GM18520 (cell line): ENCODE data around the gene PTRHD1.
A peak's percentile ranks its signal among the peaks of the same experiment; 100 is the strongest.

Experiments used
- ATAC-seq: cut with Tn5 transposase; IDR thresholded peaks from one replicate; pipeline ENCODE4 v1.9.1; 2021; ENCODE audit not compliant: unreplicated experiment

Gene PTRHD1

DNA sequence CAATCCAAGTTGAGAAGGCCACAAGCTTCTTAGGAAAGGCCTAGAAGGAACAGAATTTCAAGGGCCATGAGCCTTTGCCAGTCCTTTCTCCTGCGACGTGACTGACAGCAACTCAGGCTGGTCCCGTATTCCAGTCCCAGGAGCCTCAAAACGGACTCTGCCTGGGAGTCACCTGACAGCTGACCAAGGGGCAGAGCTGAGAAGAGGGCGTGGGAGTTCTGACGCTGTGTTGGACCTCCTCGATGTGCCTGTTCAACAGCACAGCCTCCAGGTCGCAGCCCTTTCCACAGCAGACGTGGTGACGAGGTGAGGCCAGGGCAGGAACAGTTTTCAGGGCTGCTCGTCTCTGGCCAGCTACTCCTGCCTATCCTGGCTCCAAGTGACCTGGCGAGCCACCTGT is 37.6 kb upstream of the PTRHD1 start:
- no peak for ATAC-seq

DNA sequence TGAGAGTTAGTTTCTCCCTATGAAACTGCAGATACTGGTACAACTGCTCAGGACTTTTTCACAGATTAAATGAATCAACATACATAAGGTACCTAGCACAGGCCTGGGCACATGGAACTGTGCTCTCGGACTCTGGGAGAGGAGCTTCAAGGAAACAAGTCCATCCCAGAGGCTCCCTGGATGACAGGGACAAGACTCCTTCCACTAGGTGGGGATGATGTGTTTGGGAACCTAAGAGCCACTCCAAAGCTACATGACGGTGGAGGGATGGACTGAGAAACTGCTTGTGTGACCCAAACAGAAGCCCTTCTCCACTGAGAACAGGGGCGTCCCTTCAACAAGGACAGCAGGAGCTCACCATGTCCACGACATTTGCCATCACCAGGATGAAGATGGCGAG is 37.2 kb upstream of the PTRHD1 start:
- ATAC-seq = no peak

DNA sequence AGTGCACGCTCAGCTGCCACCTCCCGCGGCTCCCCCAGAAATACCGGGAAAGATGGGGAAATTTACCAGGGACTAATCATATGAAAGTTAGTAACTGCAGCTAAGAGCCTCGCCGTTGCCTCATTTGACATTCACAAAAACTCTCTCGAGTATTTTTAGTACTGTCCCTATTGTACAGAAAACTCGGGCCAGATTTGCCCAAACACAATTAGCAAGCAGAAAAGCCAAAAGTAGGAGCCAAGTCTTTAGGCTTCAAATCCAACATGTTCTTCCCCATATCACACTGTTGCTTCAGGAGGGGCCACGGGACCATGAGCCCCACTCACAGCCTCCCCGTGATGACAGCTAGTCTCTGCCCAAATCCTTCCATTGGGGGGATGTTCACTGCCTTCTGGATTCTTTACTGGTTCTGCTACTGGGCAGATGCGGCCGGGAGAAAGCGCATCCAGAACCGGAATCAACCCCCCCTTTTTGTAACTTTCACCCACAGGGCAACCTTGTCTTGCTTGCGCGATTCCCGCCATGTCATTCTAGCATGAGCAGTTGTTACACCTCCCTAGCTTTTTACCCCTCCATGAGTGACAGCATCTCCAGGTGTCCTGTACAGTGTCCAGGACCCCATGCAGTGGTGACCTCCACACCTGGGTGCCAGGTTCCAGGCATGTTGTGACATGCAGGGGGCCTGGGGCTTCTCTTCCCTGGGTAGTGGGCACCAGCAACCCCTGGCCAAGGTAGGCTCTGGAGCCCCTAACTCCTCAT is 35.2 kb upstream of the PTRHD1 start:
- no peak for ATAC-seq

DNA sequence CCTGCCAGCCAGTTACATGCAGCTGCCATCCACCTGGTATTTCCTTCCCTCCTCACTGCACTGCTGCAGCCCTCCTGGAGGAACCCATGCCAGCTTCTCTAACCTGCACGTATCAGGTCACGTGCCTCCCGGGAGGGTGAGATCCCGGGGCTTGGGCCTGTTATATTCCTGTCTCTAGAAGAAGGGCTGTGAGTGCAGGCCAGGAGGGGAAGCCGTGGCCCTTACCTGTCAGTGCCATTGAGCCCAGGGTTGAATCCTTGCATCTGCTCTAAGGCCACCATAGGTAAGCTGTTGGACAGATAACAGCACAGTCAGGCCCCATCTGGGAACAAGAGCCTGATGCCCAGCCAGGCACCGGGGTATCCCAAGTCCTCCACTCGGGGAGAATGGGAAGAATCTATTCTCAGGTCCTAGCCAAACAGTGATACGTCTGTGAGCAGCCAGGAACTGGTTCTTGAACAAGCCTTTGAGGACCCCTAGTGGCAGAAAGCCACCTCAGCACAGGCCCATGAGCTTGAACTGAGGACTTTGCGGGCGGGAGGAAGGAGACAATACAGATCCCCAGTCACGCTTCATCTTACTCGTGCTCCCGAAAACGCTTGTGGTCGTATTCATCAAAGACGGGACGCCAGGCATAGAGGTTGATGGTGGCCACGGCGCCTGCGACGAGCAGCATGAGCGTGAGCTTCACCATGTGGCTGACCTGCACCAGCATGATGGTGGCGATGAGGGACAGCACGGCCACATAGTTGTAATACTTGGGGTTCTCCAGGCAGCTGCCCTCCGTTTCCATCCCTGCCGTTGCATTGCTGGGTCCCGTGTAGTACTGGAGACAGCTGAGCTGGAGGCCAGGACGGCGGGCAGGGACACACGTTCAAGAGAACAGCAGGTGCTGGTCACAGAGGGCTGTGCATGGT is 34.4 kb upstream of the PTRHD1 start:
- ATAC-seq = peak; percentile 52

DNA sequence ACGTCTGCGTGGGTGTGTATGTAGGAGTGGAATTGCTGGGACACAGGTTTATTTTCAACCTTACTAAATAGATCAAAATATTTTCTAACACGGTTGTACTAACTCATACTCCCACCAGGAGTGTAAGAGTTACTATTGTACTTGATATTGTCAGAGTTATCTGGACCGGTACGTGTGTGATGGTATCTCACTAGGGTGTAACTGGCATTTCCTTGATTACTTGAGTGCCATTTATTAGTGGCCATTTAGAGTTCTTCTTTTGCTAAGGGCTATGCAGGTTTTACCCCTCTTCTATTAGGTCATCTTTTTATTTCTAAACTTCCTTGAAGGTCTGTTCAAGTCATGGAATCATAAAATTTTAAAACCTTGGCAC is 33.6 kb upstream of the PTRHD1 start:
- ATAC-seq = no peak

DNA sequence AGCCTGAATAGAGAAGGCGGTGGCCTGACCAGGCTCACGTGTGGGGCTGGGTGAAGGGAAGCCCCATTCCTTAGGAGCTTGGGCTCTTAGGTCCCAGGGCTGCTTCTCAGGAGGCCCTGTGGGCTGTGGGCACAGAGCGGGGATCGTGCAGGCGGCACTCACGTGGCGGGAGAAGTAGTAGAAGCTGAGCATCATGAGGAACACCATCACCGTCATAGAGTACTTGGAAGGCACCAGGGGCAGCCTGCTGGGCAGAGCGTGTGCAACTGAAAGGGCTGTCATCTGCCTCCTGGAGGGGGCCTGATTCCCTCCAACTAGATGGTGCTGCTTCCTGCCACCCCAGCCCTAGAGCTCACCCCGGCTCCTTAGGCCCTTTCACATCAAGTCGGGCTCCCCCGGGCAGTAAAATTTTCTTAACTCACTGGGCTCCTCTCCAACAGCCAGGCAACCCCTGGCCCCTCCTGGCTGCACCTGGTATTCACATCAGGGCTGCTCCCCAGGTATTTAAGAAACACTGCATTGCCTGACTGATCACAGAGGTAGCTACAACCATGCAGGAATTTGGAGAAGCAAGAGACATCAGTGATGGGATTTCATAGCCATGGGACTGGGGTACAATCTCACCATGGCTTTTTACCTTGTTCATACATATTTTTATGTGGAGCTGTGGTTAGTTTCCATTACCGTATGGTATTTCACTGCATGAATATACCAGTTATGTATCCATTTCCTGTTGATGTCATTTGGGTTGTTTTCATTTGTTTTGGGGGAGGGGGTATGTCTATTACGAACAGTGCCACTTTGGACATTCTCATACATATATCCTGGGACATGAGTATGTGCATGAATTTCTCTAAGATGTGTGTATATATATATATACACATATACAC is 32.9 kb upstream of the PTRHD1 start:
- ATAC-seq = no peak

DNA sequence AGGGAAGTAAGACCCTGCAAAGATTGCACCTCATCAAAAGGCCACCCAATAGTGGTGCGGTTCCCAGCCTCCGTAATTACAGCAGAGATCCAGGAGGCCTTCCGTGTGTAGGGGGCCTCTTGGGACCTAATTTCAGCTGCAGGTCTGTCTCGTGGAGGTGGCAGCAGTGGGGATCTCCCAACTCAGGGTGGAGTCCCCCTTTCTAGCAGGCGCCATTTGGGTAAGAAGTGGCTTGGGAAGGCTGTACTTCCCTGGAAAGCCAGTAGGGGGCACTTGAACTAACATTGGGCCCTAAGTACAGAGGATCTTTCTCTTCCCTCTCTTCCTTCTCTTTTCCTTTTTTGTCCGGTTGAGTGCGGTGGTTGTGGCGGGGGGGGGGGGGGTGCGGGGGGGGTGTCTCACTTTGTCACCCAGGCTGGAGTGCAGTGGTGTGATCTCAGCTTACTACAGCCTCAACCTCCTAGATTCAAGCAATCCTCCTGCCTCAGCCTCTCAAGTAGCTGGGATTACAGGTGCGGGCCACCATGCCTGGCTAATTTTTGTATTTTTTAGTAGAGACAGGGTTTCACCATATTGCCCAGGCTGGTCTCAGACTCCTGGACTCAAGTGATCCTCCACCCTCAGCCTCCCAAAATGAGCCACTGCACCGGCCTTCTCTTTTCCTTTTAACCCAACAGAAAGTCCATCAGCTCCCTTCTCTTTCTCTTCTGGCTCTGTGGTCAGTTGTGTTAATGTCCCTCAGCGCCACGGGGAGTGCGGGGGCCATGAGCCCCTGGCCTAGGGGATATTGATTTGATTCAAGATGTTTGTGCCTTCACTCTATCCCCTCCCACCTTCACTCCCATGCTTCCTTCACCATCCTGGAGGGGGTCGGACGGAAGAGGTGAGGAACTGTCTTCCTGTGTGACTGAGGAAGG is 32.0 kb upstream of the PTRHD1 start:
- ATAC-seq = no peak

DNA sequence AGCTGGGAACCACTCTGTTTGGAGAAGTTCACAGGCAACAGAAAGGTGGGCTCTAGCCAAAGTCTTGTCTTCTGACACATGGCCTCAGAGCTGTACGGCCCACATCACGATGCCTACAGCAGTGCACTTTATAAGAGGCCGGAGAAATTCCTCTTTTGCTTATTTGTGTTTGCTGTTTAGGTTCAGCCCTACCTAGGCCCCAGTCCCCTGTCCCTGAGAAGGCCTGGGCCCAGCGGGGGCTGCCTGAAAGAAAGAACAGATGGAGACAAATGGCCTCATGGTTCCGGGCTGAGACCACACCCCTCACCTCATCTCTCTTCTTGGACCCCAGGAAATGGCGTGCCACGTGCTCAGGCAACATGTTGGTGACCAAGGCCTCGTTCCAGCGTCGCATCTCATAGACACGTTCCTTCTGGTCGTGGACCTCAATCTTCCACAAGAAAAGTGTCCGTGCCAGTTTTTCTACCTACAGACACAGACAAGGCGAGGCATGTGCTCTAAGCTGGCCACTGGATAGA is 30.9 kb upstream of the PTRHD1 start:
- ATAC-seq = no peak

DNA sequence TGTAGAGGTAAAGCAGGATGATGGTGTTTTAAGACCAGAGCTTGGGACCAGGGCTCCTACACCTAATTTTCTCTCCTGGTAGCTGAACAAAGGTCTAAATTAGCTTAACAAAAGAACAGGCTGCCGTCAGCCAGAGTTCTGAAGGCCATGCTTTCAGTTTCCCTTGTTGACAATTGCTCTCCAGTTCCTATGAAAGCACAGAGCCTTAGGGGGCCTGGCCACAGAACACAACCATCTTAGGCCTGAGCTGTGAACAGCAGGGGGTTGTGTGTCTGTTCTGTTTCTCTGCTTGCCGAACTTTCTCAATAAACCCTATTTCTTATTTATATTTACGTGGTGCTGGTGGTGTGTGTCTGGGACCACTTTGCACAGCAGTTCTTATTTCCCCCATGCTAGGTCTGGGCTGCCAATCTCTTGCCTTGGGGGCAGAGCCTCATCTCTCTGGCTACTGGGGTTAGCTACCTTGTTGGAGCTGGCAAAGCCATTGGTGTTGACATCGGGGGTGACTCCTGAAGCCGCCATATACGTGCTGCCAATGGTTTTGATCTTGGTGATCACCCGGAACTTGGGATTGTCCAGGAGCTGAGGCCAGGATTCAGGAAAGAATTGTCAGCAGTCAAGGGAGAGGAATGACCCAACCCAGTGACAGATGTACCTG is 29.0 kb upstream of the PTRHD1 start:
- no peak for ATAC-seq

DNA sequence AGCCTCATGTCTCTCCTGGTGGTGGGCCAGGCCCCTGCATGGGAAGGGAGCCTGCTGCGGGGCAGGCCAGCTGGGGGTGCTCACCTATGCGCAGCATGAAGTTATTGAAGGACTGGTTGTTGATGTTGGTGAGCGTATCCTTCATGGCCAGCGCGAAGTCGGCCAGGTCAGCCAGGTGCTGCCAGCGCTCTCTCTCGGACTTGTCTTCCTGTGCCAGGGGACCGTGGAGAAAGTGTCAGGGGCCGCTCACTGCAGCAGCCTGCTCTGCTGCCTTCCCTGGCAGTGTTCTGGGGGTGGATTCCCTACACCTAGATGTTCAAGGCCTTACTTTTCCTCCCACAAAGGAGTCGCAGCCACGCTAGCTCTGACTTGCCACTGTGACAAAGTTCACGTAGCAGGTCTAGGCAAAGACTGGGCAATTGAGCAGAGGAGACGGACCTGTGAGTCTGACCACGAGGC is 28.3 kb upstream of the PTRHD1 start:
- no peak for ATAC-seq

DNA sequence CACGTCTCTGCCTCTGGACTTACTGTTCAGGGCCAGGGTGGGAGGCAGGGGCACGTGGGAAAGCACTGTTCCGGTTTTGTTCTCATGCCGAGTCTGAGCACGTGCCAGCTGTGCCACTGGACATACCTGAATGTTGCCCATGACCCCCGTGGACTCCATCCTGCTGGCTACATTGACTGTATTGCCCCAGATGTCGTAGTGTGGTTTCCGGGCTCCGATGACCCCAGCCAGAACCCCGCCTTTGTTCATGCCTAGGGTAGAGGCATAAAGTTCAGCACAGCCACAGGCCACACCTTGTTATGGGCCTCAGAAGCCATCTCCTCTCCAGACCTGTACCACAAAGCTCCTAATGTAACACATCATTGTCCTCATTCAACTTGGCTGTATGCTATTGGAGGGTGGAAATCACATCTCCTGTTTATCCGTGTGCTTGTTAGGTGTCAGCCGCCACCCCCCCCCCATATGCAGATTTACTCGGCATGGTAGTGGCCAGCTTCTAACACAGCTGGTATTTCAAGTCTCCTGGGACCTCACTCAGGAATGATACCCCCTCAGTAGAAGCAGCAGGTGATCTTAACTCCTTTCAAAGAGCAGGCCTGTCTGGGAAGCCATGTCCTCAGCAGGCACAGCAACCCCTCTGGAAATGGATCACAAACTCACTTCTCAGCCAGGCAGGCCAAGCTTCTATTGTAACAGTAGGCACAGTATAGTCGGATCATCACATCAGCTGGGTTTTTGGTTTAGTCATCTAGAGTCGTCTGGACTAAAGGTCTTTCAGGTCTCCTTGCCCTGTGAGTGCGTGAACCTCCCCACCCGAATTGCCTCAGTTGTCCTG is 27.6 kb upstream of the PTRHD1 start:
- ATAC-seq = no peak

DNA sequence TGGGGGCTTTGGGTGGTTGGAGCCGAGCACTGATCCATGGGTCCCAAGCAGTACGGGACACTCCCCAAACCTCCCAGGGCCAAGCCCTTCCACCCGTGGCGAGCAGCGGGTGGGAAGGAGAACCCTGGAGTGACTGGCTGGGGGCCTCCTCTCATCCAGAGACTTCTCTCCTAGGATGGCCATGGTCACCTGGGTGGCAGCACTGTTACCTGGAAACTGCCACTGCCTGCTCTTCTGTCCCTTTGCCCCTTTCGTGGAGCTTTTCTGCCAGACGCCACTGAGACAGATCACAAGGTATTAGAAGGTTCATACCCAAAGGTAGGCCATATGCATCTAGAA is 27.0 kb upstream of the PTRHD1 start:
- no peak for ATAC-seq

DNA sequence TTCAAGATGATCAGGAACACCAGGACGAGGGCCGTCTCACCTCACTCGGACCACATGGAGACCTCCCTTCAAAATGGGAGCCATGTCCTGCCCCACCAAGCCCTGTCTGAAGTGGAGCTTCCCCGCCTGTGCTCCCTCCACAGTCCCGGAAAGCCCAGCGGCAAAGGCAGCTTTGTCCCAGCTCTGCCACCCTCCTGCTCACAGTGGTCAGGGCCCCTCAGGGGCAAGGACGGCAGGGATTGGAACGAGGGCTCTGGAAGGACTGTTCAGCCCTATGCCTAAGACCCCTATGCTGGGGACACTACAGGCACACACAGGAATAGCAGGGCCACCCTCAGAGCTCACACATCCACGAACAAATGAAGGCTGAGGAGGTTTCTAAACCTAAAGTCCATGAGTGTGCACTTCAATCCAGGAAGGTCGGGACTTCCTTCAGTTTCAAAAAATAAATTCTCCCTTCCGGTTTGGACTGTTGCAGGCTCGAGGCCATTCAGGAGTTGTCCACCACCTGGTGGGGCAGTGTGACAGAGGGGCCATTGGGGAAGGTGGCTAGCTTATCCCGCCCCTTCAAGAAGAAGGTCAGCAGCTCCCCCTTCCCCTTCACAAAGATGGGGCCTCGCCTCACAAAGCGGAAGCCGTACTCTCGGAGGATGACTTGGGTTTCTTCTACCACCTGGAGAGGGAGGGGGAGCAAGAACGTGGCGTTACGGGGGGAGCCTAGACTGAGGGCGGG is 26.4 kb upstream of the PTRHD1 start:
- no peak for ATAC-seq

DNA sequence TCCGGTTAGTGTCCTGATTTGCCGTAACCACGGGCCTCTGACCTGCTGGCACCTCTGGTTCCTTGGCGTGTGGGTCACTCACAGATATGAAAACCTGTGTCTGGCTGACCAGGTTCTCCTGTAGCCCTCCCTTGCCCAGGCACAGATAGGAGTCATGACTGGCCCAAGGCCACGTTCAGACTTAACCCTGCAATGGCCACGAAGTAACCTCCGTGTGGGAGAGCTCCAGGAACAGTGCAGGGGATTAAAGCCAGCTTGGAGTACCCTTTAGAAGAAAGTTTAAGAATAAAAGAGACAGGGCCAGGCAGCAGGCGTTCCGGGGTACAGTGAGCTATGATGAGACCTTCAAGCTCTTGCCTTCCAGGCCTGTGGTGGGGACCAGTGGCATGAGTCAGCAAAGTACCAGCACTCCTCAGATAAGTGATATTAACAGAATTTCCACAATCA is 25.6 kb upstream of the PTRHD1 start:
- no peak for ATAC-seq

DNA sequence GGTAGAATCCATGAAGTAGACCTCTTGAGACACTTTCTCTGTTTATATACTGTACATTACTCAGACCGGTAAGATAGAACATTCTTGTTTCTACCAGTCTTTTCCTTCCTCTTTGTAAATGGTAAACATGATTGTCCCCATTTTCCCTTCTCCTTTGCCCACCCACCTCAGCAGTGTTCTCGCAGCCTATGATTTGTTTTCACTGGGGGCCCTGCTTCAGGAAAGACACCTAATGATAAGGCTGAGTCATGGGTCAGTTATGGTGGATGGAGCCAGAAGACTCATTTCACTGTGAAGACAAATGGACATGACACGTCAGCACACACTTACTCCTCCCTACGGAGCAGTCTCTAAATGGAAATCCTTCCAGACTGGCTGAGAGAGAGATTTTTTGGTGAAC is 23.7 kb upstream of the PTRHD1 start:
- ATAC-seq = no peak

DNA sequence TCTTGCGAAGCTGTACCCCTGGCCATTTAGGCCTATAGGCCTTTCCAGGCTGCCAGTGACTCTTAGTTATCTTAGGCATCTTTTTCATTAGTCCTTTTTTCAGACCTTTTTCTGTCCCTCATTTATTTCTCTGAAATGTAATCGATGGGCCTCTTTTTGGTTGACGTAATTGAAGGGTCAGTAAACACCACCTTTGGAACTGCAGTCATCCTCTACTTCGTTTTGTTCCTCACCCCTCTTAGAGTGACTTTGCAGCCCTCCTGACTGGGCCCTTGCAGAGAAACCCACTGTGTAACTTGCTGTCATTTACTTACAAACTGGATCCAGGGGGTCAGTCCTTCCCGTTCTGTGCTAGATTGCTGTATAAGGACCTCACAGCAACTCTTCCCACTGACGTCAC is 23.2 kb upstream of the PTRHD1 start:
- ATAC-seq = no peak

DNA sequence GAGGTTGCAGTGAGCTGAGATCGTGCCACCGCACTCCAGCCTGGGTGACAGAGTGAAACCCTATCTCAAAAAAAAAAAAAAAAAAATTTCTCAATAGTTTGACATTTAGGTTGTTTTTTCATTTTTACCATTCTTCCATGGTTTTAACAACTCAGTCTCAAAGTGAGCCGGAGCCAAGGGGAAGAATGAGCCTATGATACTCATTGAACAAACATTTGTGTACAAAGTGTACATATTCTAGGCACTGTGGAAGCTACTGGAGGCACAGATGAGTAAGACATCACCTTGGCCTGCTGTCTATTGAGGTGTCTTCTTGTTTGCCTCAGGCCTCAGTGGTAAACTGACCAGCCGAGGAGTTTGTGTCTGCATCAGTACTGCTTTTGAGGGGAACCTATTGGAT is 22.0 kb upstream of the PTRHD1 start:
- no peak for ATAC-seq

DNA sequence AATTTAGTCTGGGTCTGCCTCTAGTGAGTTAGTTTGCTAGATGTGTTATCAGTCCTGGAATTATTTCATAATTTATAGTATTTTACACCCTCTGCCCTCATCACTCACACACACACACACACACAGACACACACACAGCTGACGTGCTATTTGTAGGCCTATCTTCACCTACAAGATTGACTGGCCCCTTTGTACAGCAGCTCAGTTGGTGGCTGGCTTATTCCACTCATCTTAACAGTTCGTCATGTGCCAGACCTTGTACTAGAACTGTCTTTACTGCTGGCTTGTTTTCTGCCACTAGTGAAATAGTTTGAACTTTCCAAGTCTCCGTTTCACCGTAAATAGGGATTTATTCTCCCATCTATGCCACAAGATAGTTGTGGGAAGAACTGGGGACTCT is 21.3 kb upstream of the PTRHD1 start:
- ATAC-seq = no peak
